ENCODE measurements around the gene CDSN. TPM values are rescaled to one million over a fixed set of nuclear protein-coding genes. Genes with fewer than 3 reads are reported as not detected.

Gene CDSN
- polyA plus RNA-seq, 1 donor (not counting 4 experiments of a cell fraction or from before 2014, with no cell fraction given) = 4.0 TPM

DNA sequence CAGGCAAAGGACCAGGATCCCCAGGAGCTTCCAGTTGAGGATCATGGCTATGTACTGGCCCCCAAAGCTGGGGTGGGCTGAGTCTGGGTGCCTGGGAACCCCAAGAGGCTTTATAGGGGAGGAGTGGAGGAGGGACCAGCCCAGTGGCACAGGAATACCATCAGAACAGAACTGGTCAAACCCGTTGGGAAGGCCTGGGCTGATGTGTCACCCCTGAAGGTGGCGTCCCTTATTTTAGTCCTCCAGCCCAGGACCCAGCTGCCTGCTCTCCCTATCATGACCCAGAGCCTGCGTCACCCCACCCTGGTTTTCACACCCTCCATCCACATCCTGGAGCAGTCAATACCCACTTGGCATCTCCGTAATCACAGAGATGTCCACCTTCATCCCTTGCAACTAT lies 18.7 kb upstream of the CDSN start, which contains the start of gene PSORS1C2:
Gene PSORS1C2 (minus strand): TSS at position 85 of the 400 bp plus-strand sequence. CDS start 40 bp downstream, at position 45.
- dilution Hi-C loops (cut with MboI; ENCODE audit: extremely low pct_ligation_motif_present, low sequenced_read_pairs) = no loop called here
- Histone ChIP-seq H3K4me2 (ENCODE audit: control insufficient read depth, extremely low read depth, insufficient read depth, low read depth, low read length) (peak within 1 kb of the TSS; percentile 84), H3K4me1 (ENCODE audit: control insufficient read depth, extremely low read depth, insufficient read depth, low read length) (peaks cover 10% of the 10 kb centered on the region), H3K4me3 (ENCODE audit: control insufficient read depth in 2 of 3, extremely low read depth in 1 of 3, insufficient read depth in 2 of 3, low read depth in 1 of 3, low read length in 3 of 3) (no peak within 1 kb of the TSS), H4K20me1 (ENCODE audit: control insufficient read depth, extremely low read depth, insufficient read depth, low read length) (no peaks in the 10 kb centered on the region), H3K9me1 (ENCODE audit: control insufficient read depth, extremely low read depth, insufficient read depth, low read length) (no peaks in the 10 kb centered on the region), H3K27me3 (ENCODE audit: control insufficient read depth, extremely low read depth, insufficient read depth, low read length) (no peaks in the 10 kb centered on the region), H3K9ac (ENCODE audit: control insufficient read depth, extremely low read depth, insufficient read depth, low read length) (no peak within 1 kb of the TSS), H3K36me3 (ENCODE audit: control insufficient read depth in 2 of 2, extremely low read depth in 1 of 2, insufficient read depth in 2 of 2, low read length in 2 of 2) (peaks cover 0 to 3% of the 10 kb centered on the region in 2 experiments), H3K79me2 (ENCODE audit: control insufficient read depth, insufficient read depth, low read length) (no peaks in the 10 kb centered on the region), H3K9me3 (ENCODE audit: control insufficient read depth, low read depth, low read length) (no peaks in the 10 kb centered on the region), H2AFZ (ENCODE audit: control insufficient read depth, low read length) (no peak within 1 kb of the TSS), H3K27ac (ENCODE audit: control insufficient read depth, insufficient read depth, low read length) (no peak within 1 kb of the TSS)
- FAIRE-seq (no peak), DNase-seq (ENCODE audit: low read depth, low spot score) (no peak)
- TF ChIP-seq, protein P1, sequence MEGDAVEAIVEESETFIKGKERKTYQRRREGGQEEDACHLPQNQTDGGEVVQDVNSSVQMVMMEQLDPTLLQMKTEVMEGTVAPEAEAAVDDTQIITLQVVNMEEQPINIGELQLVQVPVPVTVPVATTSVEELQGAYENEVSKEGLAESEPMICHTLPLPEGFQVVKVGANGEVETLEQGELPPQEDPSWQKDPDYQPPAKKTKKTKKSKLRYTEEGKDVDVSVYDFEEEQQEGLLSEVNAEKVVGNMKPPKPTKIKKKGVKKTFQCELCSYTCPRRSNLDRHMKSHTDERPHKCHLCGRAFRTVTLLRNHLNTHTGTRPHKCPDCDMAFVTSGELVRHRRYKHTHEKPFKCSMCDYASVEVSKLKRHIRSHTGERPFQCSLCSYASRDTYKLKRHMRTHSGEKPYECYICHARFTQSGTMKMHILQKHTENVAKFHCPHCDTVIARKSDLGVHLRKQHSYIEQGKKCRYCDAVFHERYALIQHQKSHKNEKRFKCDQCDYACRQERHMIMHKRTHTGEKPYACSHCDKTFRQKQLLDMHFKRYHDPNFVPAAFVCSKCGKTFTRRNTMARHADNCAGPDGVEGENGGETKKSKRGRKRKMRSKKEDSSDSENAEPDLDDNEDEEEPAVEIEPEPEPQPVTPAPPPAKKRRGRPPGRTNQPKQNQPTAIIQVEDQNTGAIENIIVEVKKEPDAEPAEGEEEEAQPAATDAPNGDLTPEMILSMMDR (optimal IDR thresholded peaks at IDR 0.05 in 1 of 3, IDR thresholded peaks at IDR 0.05 in 1 of 3, conservative IDR thresholded peaks at IDR 0.05 in 1 of 3; ENCODE audit: extremely low read depth in 1 of 3, insufficient read depth in 2 of 3, low read length in 3 of 3) = no peak
- TF ChIP-seq EZH2 (IDR thresholded peaks at IDR 0.05; ENCODE audit: low read length) = no peak

DNA sequence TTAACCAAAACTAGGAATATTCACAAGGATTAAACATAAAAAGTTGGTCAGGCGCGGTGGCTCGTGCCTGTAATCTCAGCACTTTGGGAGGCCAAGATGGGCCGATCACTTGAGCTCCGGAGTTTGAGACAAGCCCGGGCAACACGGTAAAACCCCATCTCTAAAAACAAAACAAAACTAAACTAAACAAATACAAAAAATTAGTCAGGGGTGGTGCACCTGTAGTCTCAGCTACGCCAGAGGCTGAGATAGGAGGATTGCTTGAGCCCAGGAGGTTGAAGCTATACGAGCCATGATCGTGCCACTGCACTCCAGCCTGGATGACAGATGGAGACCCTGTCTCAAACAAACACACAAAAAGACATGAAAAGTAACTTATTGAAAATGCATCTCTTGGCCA lies 15.5 kb upstream of the CDSN start:
- Histone ChIP-seq H3K4me3 (ENCODE audit: control insufficient read depth in 2 of 3, extremely low read depth in 1 of 3, insufficient read depth in 2 of 3, low read depth in 1 of 3, low read length in 3 of 3) (no peak overlapping the region), H3K4me2 (ENCODE audit: control insufficient read depth, extremely low read depth, insufficient read depth, low read depth, low read length) (no peak overlapping the region), H3K27me3 (ENCODE audit: control insufficient read depth, extremely low read depth, insufficient read depth, low read length) (no peaks in the 10 kb centered on the region), H3K79me2 (ENCODE audit: control insufficient read depth, insufficient read depth, low read length) (no peaks in the 10 kb centered on the region), H3K9me1 (ENCODE audit: control insufficient read depth, extremely low read depth, insufficient read depth, low read length) (no peaks in the 10 kb centered on the region), H3K9ac (ENCODE audit: control insufficient read depth, extremely low read depth, insufficient read depth, low read length) (no peak overlapping the region), H3K4me1 (ENCODE audit: control insufficient read depth, extremely low read depth, insufficient read depth, low read length) (peaks cover 8% of the 10 kb centered on the region), H2AFZ (ENCODE audit: control insufficient read depth, low read length) (no peak overlapping the region), H3K27ac (ENCODE audit: control insufficient read depth, insufficient read depth, low read length) (no peak overlapping the region), H4K20me1 (ENCODE audit: control insufficient read depth, extremely low read depth, insufficient read depth, low read length) (no peaks in the 10 kb centered on the region), H3K36me3 (ENCODE audit: control insufficient read depth in 2 of 2, extremely low read depth in 1 of 2, insufficient read depth in 2 of 2, low read length in 2 of 2) (no peaks in the 10 kb centered on the region), H3K9me3 (ENCODE audit: control insufficient read depth, low read depth, low read length) (no peaks in the 10 kb centered on the region)
- DNase-seq (ENCODE audit: low read depth, low spot score) (no peak), FAIRE-seq (no peak)
- dilution Hi-C loops (cut with MboI; ENCODE audit: extremely low pct_ligation_motif_present, low sequenced_read_pairs) = no loop called here
- TF ChIP-seq, protein P1 (optimal IDR thresholded peaks at IDR 0.05 in 1 of 3, IDR thresholded peaks at IDR 0.05 in 1 of 3, conservative IDR thresholded peaks at IDR 0.05 in 1 of 3; ENCODE audit: extremely low read depth in 1 of 3, insufficient read depth in 2 of 3, low read length in 3 of 3) = no peak
- TF ChIP-seq EZH2 (IDR thresholded peaks at IDR 0.05; ENCODE audit: low read length) = no peak
